GM12892 (cell line): ENCODE results near the gene BAIAP3.

Source experiments
- POLR2A ChIP-seq: IDR thresholded peaks from 2 replicates; pipeline ENCODE4 v1.6.1; 2011; ENCODE audit warnings: low read depth, low read length, control low read depth
- POLR2AphosphoS5 ChIP-seq: IDR thresholded peaks from 2 replicates; pipeline ENCODE4 v1.6.1; 2011; ENCODE audit warnings: low read depth, low read length, control low read depth
- TAF1 ChIP-seq: IDR thresholded peaks from 2 replicates; pipeline ENCODE4 v1.6.1; 2011; ENCODE audit warnings: low read depth, mild to moderate bottlenecking, control low read depth, low read length, borderline replicate concordance

GRCh38 chr16:1333149-1333812 is at the start of gene BAIAP3:
- no peak for TF ChIP-seq POLR2A
- TF ChIP-seq POLR2AphosphoS5: no peak
- no peak for TF ChIP-seq TAF1
